Measurements from ENCODE around the gene NF1. TPM values are rescaled to one million over a fixed set of nuclear protein-coding genes. Genes with fewer than 3 reads are reported as not detected.

Gene NF1
- total and polyA plus RNA-seq, 10 donors: 3.1 to 97.7 (median 58.3) TPM

GRCh38 chr17:31291820-31292219 lies 197.0 kb downstream of the NF1 start:
- Histone ChIP-seq H3K9me3 (no peaks in the 10 kb centered on the region), H3K27me3 (replicated peaks in 1 of 7) (no peaks in the 10 kb centered on the region), H3K27ac (no peak overlapping the region), H3K36me3 (peaks cover 0 to 15% (median 0%) of the 10 kb centered on the region in 6 donors), H3K4me3 (no peak overlapping the region), H3K4me1 (no peaks in the 10 kb centered on the region)
- TF ChIP-seq CTCF (IDR thresholded peaks at IDR 0.05 in 8 of 11, conservative IDR thresholded peaks at IDR 0.05 in 3 of 11) (no peak), POLR2AphosphoS5 (IDR thresholded peaks at IDR 0.05) (no peak), POLR2A (IDR thresholded peaks at IDR 0.05) (no peak)
- intact Hi-C loops (cut with DNase I; ENCODE audit: low total_unique reads): no loop called here
- no peak for DNase-seq

- WGBS, 5 donors: 93 to 99% (median 97%) methylated on average over 2 of the region's 2 CpGs
- no peak for TF ChIP-seq POLR2AphosphoS5 (IDR thresholded peaks at IDR 0.05)
- TF ChIP-seq CTCF (IDR thresholded peaks at IDR 0.05 in 8 of 11, conservative IDR thresholded peaks at IDR 0.05 in 3 of 11): no peak
- TF ChIP-seq POLR2A (IDR thresholded peaks at IDR 0.05): no peak
- no peak overlapping the region for H3K27ac ChIP-seq
- DNase-seq: no peak
- H3K4me1 ChIP-seq: no peaks in the 10 kb centered on the region
- H3K9me3 ChIP-seq: no peaks in the 10 kb centered on the region
- no peaks in the 10 kb centered on the region for H3K27me3 ChIP-seq (replicated peaks in 1 of 7)
- peaks cover 0 to 8% (median 0%) of the 10 kb centered on the region in 6 donors for H3K36me3 ChIP-seq
- intact Hi-C loops (cut with DNase I; ENCODE audit: low total_unique reads): no loop called here
- H3K4me3 ChIP-seq: no peak overlapping the region
These were observed 198.8 kb downstream of the NF1 start for GRCh38 chr17:31293581-31293980.

GRCh38 chr17:31294231-31294630 lies 199.5 kb downstream of the NF1 start:
- no peak for DNase-seq
- intact Hi-C loops (cut with DNase I; ENCODE audit: low total_unique reads): no loop called here
- H3K27ac ChIP-seq: no peak overlapping the region
- H3K9me3 ChIP-seq: no peaks in the 10 kb centered on the region
- H3K27me3 ChIP-seq (replicated peaks in 1 of 7): no peaks in the 10 kb centered on the region
- peaks cover 0 to 8% (median 0%) of the 10 kb centered on the region in 6 donors for H3K36me3 ChIP-seq
- 95 to 97% (median 96%) methylated on average over 3 of the region's 3 CpGs for WGBS, 5 donors
- no peaks in the 10 kb centered on the region for H3K4me1 ChIP-seq
- no peak for TF ChIP-seq POLR2AphosphoS5 (IDR thresholded peaks at IDR 0.05)
- no peak for TF ChIP-seq CTCF (IDR thresholded peaks at IDR 0.05 in 8 of 11, conservative IDR thresholded peaks at IDR 0.05 in 3 of 11)
- TF ChIP-seq POLR2A (IDR thresholded peaks at IDR 0.05): no peak
- H3K4me3 ChIP-seq: no peak overlapping the region

- TF ChIP-seq POLR2A (IDR thresholded peaks at IDR 0.05): no peak
- no peak for TF ChIP-seq POLR2AphosphoS5 (IDR thresholded peaks at IDR 0.05)
- TF ChIP-seq CTCF (IDR thresholded peaks at IDR 0.05 in 8 of 11, conservative IDR thresholded peaks at IDR 0.05 in 3 of 11): no peak
- H3K27me3 ChIP-seq (replicated peaks in 1 of 7): no peaks in the 10 kb centered on the region
- no peaks in the 10 kb centered on the region for H3K4me1 ChIP-seq
- H3K9me3 ChIP-seq: no peaks in the 10 kb centered on the region
- intact Hi-C loops (cut with DNase I; ENCODE audit: low total_unique reads): no loop called here
- H3K36me3 ChIP-seq: peaks cover 0 to 8% (median 0%) of the 10 kb centered on the region in 6 donors
- H3K4me3 ChIP-seq: no peak overlapping the region
- 78 to 89% (median 83%) methylated on average over 3 of the region's 3 CpGs for WGBS, 5 donors
- H3K27ac ChIP-seq: no peak overlapping the region
- no peak for DNase-seq
These were observed 200.2 kb downstream of the NF1 start for GRCh38 chr17:31294820-31295488.
